Keratinocyte (primary cell): ENCODE data around the gene OPN5. TPM values are rescaled to one million over a fixed set of nuclear protein-coding genes. Genes with fewer than 3 reads are reported as not detected.

Experiments used
- DNase-seq: peaks from one replicate; pipeline ENCODE4 v3.0.0-alpha.2; 2011; ENCODE audit warnings: low read depth, missing footprints, low spot score
- FAIRE-seq: peaks from 2 replicates; lab custom pipeline; 2011; peaks lifted over from hg19 to GRCh38; lab: Jason Lieb, UNC
- H2AFZ ChIP-seq: 2 replicates; pipeline ENCODE4 v1.6.0; 2012; ENCODE audit warnings: low read length, control low read depth, inconsistent platforms; ENCODE audit not compliant: control insufficient read depth
- H3K27ac ChIP-seq: 2 replicates; pipeline ENCODE4 v1.5.1; 2011; ENCODE audit warnings: low read length; ENCODE audit not compliant: control insufficient read depth, insufficient read depth
- H3K27me3 ChIP-seq: 3 replicates; pipeline ENCODE4 v1.6.0; 2011; ENCODE audit warnings: low read length; ENCODE audit not compliant: control insufficient read depth, insufficient read depth; ENCODE audit errors: extremely low read depth
- H3K36me3 ChIP-seq, 2 experiments: 2 replicates in 1 of 2; 3 replicates in 1 of 2; pipeline ENCODE4 v1.5.1; 2011; ENCODE audit warnings: low read length in 2 of 2, mild to moderate bottlenecking in 1 of 2; ENCODE audit not compliant: control insufficient read depth in 2 of 2, insufficient read depth in 2 of 2; ENCODE audit errors: extremely low read depth in 1 of 2
- H3K4me1 ChIP-seq: 3 replicates; pipeline ENCODE4 v1.5.1; 2011; ENCODE audit warnings: low read length; ENCODE audit not compliant: control insufficient read depth, insufficient read depth; ENCODE audit errors: extremely low read depth
- H3K4me2 ChIP-seq: 3 replicates; pipeline ENCODE4 v1.6.0; 2011; ENCODE audit warnings: low read depth, low read length; ENCODE audit not compliant: control insufficient read depth, insufficient read depth; ENCODE audit errors: extremely low read depth
- H3K4me3 ChIP-seq, 3 experiments: fragments of 200-600 bp in 1 of 3; sonication (generic) in 1 of 3; 2 replicates in 2 of 3; 3 replicates in 1 of 3; pipeline ENCODE4 v1.5.1; 2011 to 2016; ENCODE audit warnings: low read length in 3 of 3, mild to moderate bottlenecking in 3 of 3, control low read depth in 2 of 3, inconsistent platforms in 1 of 3, low read depth in 1 of 3, mixed read lengths in 1 of 3, mixed run types in 1 of 3, moderate library complexity in 1 of 3; ENCODE audit not compliant: control insufficient read depth in 2 of 3, insufficient read depth in 2 of 3; ENCODE audit errors: extremely low read depth in 1 of 3
- H3K79me2 ChIP-seq: 2 replicates; pipeline ENCODE4 v1.6.0; 2012; ENCODE audit warnings: low read length; ENCODE audit not compliant: control insufficient read depth, insufficient read depth
- H3K9ac ChIP-seq: 3 replicates; pipeline ENCODE4 v1.6.0; 2011; ENCODE audit warnings: low read length; ENCODE audit not compliant: control insufficient read depth, insufficient read depth; ENCODE audit errors: extremely low read depth
- H3K9me1 ChIP-seq: 3 replicates; pipeline ENCODE4 v1.6.0; 2011; ENCODE audit warnings: low read length; ENCODE audit not compliant: control insufficient read depth, insufficient read depth; ENCODE audit errors: extremely low read depth
- H3K9me3 ChIP-seq: 2 replicates; pipeline ENCODE4 v1.5.1; 2012; ENCODE audit warnings: low read depth, low read length; ENCODE audit not compliant: control insufficient read depth
- H4K20me1 ChIP-seq: 3 replicates; pipeline ENCODE4 v1.6.0; 2011; ENCODE audit warnings: low read length; ENCODE audit not compliant: control insufficient read depth, insufficient read depth; ENCODE audit errors: extremely low read depth
- EZH2 ChIP-seq: IDR thresholded peaks from one replicate; pipeline ENCODE4 v1.6.1; 2012; ENCODE audit warnings: inconsistent platforms, mild to moderate bottlenecking, low read length, moderate library complexity
- dilution Hi-C: fragments of 300-500 bp; cut with MboI; formaldehyde crosslinking; loops from one replicate; pipeline ENCODE4 v1.7.0; 2020; ENCODE audit warnings: low sequenced_read_pairs; ENCODE audit not compliant: extremely low pct_ligation_motif_present
- polyA plus RNA-seq, 5 experiments: library from polyadenylated mRNA; depleted of rRNA in 3 of 5; stranded (reverse) in 3 of 5; stranded (forward) in 1 of 5; unstranded in 1 of 5; fragments of >200 nt; gene quantifications; 1 replicate in 1 of 5; 2 replicates in 3 of 5; 3 replicates in 1 of 5; pipeline versions ENCODE4 v1.2.1 to v1.2.3, GENCODE V29; 2011 to 2012; ENCODE audit warnings: missing spikeins in 2 of 5, low read depth in 1 of 5, low replicate concordance in 1 of 5
- TF ChIP-seq, protein P1 (sequence below), 3 experiments: IDR thresholded peaks in 1 of 3; conservative IDR thresholded peaks in 1 of 3; optimal IDR thresholded peaks in 1 of 3; 2 replicates in 2 of 3; 3 replicates in 1 of 3; pipeline versions ENCODE3 to v1.5.1; 2011; ENCODE audit warnings: low read length in 3 of 3, mild to moderate bottlenecking in 3 of 3, moderate library complexity in 2 of 3, control low read depth in 1 of 3, inconsistent platforms in 1 of 3; ENCODE audit not compliant: insufficient read depth in 2 of 3; ENCODE audit errors: extremely low read depth in 1 of 3

The OPN5 gene
- polyA plus RNA-seq, 1 donor (not counting 4 experiments of a cell fraction or from before 2014, with no cell fraction given), result not detected

DNA sequence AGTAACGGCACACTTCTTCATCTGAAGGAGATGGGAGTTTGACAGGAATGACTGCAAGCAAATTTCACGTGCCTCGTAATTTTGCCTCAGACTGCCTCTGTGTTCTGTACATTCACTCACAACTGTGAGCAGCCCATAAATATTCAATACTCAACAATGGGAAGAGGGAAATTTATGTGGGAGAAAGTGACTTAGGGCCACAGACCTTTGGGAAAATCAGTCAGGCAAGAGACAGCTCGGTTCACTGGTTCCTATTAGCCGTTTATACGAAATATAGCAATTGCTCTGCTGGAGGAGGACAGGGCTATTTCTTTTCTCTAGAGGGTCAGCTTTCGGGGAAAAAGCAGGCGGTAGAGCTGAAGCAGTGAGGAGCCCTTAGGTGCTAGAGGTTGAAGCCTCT is 28.0 kb downstream of the OPN5 start:
- Histone ChIP-seq H3K27ac (no peak overlapping the region), H3K36me3 (no peaks in the 10 kb centered on the region), H3K4me3 (no peak overlapping the region), H2AFZ (no peak overlapping the region), H3K9me1 (no peaks in the 10 kb centered on the region), H3K4me2 (no peak overlapping the region), H3K27me3 (no peaks in the 10 kb centered on the region), H3K4me1 (no peaks in the 10 kb centered on the region), H3K9me3 (no peaks in the 10 kb centered on the region), H3K9ac (no peak overlapping the region), H4K20me1 (no peaks in the 10 kb centered on the region), H3K79me2 (no peaks in the 10 kb centered on the region)
- dilution Hi-C loops, result no loop called here
- TF ChIP-seq EZH2, result no peak
- TF ChIP-seq, protein P1, sequence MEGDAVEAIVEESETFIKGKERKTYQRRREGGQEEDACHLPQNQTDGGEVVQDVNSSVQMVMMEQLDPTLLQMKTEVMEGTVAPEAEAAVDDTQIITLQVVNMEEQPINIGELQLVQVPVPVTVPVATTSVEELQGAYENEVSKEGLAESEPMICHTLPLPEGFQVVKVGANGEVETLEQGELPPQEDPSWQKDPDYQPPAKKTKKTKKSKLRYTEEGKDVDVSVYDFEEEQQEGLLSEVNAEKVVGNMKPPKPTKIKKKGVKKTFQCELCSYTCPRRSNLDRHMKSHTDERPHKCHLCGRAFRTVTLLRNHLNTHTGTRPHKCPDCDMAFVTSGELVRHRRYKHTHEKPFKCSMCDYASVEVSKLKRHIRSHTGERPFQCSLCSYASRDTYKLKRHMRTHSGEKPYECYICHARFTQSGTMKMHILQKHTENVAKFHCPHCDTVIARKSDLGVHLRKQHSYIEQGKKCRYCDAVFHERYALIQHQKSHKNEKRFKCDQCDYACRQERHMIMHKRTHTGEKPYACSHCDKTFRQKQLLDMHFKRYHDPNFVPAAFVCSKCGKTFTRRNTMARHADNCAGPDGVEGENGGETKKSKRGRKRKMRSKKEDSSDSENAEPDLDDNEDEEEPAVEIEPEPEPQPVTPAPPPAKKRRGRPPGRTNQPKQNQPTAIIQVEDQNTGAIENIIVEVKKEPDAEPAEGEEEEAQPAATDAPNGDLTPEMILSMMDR (optimal IDR thresholded peaks at IDR 0.05 in 1 of 3, IDR thresholded peaks at IDR 0.05 in 1 of 3, conservative IDR thresholded peaks at IDR 0.05 in 1 of 3; ENCODE audit: extremely low read depth in 1 of 3, insufficient read depth in 2 of 3, low read length in 3 of 3), result no peak
- DNase-seq (no peak), FAIRE-seq (no peak)

DNA sequence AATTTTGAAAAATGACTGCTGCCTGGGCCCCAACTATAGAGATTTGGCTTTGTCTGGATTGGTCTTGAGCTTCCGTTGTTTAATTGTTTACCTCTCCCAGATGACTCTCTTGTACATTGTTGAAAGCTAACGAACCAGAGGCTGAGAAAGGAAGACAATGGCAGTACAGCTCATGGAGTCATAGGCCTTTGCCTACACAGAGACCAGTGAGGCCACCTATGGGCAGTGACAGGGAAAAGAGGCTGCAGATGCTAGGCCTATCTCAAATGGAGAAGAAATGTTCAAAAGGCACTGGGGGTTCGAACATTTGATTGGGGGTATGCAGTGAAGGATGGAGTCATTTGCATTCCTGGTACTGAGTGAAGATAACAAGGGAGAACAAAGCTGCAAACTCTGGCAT is 29.1 kb downstream of the OPN5 start:
- no peak for DNase-seq
- no peak for FAIRE-seq
- Histone ChIP-seq H4K20me1 (no peaks in the 10 kb centered on the region), H3K79me2 (no peaks in the 10 kb centered on the region), H3K9ac (no peak overlapping the region), H3K4me2 (no peak overlapping the region), H3K9me1 (no peaks in the 10 kb centered on the region), H3K27me3 (no peaks in the 10 kb centered on the region), H3K4me1 (no peaks in the 10 kb centered on the region), H3K9me3 (no peaks in the 10 kb centered on the region), H3K4me3 (no peak overlapping the region), H2AFZ (no peak overlapping the region), H3K27ac (no peak overlapping the region), H3K36me3 (no peaks in the 10 kb centered on the region)
- TF ChIP-seq EZH2, result no peak
- TF ChIP-seq, protein P1 (optimal IDR thresholded peaks at IDR 0.05 in 1 of 3, IDR thresholded peaks at IDR 0.05 in 1 of 3, conservative IDR thresholded peaks at IDR 0.05 in 1 of 3; ENCODE audit: extremely low read depth in 1 of 3, insufficient read depth in 2 of 3, low read length in 3 of 3), result peak; percentile 12 to 42 (median 21)
- dilution Hi-C loops, result no loop called here
